CD4-positive, alpha-beta T cell treated with Interleukin-1 beta for 1 hour (primary cell): ENCODE data around the gene TSPEAR.
"Not testable (repeated sequence)": the region's sequence is repeated elsewhere in the genome, so short reads cannot be mapped to it uniquely, and the experiment has no call there.

Experiments used
- DNase-seq, 2 donors: peaks; one replicate each; pipeline ENCODE4 v3.0.0-alpha.2; 2020 to 2022

The TSPEAR gene

DNA sequence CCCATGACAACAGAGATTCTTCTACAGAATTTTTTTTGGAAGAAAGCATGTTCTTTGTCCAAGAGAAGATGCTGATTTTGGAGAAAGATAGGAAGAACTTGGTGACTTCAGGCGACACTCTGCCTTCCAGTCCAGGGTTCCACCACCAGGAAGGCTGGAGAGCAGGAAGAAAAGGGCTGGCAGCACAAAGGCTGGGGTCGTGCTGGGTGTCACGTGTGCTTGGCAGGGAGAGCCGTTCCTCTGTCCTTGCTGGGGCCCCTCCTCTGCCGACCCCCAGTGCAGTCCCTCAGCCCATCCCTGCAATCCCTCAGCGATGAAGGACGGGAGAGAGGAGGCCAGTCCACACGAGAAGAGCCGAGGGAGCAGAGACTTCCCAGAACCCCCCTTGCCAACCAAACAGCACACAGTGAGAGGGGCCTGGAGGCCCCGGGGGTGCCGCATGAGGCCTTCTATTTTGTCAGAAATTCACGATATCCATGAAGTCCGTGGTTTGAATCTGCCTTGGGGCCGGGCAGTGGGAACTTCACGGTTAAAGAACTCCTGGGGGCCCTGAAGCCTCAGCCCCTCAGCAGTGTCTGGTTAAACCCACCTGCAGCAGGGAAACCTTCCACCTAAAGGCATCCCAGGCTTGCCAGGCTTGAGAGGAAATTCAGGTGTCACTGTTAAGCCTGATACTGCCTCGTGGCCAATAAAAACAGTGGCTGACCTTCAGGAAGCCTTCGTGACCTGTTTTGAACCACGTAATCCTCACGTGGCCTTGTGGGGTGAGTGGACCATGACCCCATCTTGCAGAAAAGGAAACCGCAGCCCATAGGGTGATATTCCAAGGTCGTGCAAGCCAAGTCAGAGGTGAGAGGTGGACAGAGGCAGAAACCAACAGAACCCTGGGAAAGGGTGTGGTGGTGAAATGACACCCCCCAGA is 11.0 kb downstream of the TSPEAR start:
- DNase-seq, result no peak

DNA sequence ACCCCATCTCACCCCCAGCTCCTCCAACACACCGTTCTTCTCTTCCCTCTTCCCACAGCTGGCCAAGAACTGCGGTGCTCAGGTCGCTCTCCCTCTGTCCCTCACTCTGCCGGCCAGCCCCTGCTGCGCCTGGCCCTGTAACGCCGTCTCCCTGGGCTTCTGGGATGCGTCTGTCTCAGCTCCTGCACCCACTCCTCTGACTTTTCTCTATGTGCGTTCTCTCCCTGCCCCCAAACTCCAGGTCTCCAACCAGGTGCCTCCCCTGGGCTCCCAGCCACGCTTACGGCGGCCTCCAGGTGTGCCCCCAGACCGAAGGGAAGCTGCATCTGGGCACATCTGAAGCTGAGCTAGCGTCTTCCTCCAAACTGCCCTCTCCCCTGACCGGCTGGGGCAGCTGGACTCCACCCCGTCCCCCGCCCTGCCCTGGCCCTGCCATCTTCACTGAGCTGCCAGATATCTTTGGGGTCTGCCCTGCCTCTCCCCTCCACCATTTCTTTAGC is 11.8 kb downstream of the TSPEAR start:
- no peak for DNase-seq

DNA sequence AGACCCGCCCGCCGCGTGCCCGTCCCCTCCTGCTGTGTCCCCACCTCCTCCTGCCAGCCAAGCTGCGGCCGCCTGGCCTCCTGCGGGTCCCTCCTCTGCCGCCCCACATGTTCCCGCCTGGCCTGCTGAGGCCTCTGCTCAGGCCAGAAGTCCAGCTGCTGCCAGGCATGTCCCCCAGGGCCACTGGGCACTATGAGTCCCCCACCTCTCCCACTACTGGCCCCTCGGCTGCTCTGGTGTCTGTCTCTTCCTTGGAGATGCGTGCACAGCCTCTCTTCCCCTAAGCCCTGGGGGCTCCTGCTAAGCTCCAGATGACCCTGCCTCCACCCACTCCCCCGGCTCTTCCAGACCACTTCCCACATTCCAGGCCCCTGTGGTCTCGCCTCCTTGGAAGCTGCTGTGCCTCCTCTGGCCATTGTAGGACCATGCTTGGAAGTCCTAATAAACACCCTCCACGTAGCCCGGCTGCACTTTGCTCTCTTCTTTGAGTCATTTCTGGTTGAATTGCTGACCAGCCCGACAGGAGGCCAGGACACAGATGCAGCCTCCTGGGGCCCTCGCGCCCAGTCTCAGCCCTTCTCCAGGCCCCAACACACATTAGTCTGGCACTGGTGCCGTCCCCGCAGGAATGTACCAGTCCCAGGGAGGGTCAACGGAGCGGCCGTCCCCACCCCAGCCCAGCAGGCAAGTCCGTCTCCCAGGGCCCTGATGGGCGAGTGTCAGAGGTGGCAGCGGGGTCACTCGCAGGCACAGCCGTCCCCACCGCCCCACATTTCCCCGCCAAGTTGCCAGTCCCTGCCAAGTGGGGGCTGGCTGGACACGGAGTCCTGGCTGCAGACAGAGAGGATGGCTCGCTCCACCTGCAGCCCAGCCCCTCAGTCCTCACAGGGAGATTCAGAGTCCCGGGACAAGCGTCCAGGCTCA is 13.3 kb downstream of the TSPEAR start:
- no peak for DNase-seq

DNA sequence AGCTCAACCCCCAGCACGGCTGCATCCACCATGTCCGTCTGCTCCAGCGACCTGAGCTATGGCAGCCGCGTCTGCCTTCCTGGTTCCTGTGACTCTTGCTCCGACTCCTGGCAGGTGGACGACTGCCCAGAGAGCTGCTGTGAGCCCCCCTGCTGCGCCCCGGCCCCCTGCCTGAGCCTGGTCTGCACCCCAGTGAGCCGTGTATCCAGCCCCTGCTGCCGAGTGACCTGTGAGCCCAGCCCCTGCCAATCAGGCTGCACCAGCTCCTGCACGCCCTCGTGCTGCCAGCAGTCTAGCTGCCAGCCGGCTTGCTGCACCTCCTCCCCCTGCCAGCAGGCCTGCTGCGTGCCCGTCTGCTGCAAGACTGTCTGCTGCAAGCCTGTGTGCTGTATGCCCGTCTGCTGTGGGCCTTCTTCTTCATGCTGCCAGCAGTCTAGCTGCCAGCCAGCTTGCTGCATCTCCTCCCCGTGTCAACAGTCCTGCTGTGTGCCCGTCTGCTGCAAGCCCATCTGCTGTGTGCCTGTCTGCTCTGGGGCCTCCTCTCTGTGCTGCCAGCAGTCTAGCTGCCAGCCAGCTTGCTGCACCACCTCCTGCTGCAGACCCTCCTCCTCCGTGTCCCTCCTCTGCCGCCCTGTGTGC is 14.1 kb downstream of the TSPEAR start, which contains the start of gene KRTAP10-12:
KRTAP10-12 (plus strand) TSS at position 1 of the 639 bp plus-strand sequence; CDS start at position 31, 30 bp downstream.
- not testable (repeated sequence) for DNase-seq

DNA sequence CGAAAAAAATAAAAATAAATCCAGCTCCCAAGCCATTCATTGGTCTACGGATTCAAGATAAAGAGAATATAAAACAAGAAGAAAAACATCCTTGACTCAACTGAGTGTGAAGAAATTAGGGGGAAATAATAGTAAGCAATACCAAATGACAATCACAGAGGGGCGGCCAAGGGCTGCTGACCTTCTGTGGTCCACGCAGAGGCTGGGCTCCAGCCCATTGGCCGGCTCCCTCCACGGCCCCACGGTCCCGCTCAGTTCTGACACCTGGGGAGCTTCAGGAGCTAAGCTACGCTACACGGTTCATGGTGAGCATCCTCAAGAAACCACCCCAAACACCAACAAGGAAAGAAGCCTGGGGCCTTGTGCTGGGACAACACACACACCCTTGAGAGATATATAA is 14.8 kb downstream of the TSPEAR start:
- DNase-seq, result no peak

DNA sequence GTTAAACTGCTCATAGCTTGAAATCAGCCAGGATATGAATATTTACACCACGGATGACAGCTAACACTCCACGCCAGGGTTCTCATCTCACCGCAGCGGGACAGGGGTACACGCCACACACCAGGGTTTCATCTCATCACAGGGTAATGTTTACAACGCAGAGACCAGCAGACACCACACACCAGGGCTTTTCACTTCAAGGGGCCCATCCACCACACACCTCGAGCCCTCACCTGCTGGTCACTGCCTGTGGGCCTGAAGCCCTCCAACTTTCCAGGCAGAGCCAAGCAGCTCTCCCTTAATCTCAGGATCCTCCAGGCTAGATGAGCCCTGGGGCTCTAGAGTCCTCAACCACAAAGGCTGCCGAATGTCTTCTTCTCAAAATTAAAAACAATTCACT is 15.7 kb downstream of the TSPEAR start:
- DNase-seq, result no peak

DNA sequence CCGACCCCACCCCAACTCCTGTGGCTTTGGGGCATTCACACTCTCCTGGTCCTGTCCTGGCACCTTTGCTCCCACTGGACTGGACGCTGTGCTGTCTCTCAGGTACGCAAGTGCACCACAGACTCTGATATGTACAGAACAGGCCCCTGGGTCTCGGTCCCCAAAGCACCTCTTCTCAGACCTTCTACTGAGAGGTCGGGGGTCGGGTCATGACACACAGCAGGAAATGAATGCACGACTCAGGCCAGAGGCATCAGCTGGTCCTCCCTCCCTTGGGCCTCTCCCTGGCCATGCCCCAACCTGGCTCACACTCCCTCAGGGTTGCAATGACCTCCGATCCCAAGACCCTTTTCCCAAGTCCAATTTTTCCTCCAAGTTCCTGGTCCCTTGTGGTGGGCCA is 16.2 kb downstream of the TSPEAR start:
- no peak for DNase-seq

DNA sequence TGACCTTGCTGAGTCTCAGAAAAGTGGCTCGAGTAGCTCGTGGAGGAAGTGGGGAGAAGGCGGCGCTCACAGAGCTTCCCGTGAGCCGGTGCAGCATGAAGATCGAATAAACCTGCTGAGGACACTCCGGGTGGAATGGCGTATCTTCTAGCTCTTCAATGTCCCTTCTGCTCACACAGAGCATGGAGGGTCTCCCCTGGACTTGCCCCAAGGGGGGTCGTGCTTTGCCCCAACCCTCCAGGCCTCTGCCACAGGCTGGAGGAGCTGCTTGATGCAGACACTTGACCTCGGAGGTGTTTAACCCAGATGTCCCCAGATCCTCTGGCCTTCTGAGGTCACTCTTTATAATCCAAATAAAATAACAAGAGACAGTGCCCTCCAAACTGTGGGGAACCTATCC is 16.6 kb downstream of the TSPEAR start:
- DNase-seq, result no peak

DNA sequence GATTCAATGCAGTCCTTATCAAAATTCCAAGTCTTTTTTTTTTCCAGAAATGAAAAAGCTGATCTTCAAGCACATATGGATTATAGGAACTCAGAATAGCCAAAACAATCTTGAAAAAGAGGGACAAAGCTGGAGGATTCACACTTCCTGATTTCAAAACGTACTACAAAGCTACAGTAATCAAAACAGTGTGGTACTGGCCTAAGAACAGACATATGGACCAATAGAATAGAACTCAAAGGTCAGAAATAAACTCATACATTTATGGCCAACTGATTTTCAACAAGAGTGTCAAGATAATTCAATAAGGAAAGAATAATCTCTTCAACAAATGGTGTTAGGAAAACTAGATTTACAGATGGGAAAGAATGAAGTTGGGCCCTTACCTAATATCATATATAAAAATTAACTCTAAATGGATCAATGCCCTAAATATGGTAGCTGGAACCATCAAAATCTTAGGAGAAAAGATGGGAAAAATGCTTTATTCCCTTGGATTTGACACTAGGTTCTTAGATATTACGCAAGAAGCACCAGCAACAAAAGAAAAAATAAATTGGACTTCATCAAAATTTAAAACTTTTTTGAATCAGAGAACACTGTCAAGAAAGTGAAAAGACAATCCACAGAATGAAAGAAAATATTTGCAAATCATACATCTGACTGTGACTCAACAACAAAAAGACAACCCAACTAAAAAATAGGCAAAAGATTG is 18.4 kb downstream of the TSPEAR start:
- DNase-seq, result no peak

DNA sequence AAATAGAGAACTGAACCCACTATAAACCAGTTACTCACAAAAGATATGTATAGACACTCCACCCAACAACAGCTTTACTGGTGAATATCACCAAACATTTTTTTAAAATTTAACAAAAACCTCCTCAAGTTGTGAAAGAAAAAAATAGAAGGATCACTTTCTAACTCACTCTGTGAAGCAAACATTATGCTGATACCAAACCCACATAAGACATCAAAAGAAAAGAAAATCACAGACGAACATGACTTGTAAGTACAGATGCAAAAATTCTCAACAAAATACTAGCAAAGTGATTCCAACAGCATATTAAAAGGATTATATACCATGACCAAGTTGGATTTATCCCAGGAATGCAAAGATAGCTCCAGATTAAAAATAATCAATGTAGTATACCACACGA is 19.7 kb downstream of the TSPEAR start:
- DNase-seq, result no peak

DNA sequence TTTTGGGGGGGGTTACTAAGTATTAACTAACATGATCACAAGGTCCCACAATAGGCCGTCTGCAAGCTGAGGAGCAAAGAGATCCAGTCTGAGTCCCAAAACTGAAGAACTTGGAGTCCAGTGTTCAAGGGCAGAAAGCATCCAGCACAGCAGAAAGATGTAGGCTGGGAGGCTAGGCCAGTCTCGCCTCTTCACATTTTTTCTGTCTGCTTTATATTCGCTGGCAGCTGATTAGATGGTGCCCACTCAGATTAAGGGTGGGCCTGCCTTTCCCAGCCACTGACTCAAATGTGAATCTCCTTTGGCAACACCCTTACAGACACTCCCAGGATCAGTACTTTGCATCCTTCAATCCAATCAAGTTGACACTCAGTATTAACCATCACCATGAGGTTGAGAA is 21.6 kb downstream of the TSPEAR start:
- not testable (repeated sequence) for DNase-seq

DNA sequence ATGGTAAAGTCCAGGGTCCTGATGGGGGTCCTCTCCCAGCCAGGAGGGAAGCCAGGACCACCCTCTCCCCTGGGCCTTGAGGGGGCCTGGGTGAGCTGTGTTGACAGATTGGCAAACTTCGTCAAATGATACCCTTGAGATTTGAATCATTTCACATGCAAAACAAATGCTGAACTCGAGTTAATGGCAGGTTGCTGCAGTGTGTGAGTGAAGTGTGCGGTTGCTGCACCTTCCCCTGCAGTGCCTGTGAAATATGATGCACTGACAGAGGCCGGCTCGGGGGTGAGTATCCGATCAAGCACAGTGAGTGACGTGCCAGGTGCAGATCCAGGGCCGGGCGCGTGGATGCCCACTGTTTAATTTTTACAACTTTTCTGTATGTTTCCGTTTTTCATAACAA is 23.7 kb downstream of the TSPEAR start:
- no peak for DNase-seq

DNA sequence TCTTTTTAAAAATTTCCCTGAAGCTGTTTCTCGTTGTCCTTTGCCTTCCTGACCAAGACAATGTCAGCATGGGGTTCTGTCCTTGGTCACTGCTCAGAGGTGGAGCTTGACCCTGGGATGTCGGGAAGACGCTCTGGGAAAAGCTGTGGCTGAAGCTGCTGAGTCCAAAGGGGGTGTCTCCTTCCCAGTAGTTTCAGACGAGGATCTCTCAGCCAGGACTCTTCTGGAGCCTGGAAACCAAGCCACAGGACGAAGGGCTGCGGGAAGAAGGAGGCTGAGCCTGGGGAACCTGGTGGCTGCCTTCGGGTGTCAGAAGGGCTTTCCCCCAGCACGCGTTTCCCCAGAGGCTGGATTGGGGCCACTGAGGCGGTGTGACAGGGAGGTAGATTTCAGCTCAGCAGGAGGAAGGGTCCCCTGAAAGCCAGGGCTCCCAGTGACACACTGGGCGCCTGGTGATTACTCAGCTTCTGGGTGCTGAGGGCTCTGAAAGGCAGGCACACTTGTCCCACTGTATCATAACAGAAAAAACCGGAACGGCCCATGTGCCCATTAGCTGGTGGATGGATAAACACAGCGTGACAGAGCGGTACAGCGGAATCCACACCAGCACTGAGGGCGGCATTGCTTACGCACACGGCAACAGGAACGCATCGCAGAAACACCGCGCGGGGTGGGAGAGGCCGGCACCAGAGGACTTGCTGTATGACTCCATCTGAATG is 24.4 kb downstream of the TSPEAR start:
- no peak for DNase-seq

DNA sequence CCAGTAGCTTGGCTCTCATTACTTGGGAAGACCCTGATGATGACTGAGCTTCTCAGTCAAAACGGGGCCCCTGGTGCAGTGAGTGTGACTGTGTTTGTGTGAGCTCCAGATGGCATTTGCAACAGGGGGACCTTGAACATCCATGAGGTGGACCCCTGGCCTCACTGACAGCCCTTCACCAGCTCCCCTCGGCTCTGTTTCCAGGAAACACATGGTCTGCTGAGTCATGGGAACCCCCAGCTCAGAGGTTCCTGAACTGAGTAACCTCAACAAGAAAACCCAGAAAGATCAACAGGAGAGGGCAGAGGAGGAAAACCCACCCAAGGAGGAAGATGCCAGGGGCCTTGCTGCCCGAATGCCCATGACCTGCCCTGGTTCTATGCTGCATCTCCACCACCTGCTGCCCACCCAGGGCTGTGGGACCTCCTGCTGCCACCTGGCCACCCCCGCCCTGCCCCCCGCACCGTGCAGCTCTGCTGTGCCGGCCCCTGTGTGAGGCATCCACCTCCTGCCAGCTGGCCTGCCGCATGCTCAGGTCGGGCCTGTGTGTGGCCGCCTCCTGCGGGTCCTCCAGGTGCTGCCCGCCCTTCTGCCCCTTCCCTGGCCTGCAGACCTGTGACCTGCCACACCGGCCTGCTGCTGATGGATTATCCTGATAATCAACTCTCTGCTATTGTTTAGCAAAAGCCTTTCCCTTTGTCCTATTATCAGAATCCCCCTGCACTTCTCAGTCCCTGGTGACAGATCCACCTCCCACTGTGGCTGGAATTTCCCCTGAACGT is 25.2 kb downstream of the TSPEAR start:
- no peak for DNase-seq

DNA sequence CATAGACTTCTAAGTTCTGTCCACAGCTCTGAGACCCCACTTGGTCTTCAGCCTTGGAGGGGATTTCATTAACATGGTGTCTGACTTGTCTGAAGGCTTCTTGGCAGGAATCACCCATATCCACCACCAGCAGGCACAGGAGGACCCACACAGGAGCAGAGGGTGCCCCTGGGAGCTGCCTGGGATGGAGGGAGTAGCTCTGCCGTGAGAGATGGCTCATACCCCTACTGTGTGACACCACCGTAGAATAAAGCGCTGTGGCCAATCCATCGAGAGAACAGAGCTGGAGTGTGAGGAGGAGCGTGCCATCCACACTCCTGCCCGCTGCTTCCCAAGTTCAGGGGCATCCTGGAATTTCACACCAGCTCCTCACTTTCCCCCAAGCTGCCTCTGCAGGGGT is 26.3 kb downstream of the TSPEAR start:
- DNase-seq, result not testable (repeated sequence)

DNA sequence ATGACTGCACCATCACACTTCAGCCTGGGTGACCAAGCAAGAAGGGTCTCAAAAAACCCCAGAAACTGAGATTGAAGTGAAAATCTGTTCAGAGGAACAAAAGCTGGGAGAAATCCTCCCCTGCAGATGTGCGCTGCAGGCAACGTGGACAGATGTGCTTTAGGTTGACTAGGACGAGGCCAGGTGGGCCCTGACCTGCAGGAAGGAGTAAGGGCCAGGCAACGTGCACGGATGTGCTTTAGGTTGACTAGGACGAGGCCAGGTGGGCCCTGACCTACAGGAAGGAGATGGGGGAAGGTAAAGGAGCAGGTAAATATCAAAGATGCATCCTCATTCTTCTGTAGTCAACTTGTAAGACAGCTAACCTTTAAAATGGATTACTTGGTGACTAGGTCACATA is 26.9 kb downstream of the TSPEAR start:
- no peak for DNase-seq

DNA sequence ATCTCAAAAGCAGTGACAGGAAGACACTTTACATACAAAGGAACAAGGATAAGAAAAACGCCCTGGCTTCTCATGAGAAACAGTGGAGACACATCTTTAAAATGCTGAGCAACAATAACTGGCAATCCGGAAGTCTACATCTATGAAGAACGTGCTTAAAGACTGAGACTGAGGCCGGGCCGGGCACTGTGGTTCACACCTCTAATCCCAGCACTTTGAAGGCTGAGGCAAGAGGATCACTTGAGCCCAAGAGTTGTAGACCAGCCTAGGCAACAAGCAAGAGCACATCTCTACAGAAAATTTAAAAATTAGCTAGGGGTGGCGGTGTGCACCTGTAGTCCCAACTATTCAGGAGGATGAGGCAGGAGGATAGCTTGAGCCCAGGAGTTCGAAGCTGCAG is 27.3 kb downstream of the TSPEAR start:
- no peak for DNase-seq

DNA sequence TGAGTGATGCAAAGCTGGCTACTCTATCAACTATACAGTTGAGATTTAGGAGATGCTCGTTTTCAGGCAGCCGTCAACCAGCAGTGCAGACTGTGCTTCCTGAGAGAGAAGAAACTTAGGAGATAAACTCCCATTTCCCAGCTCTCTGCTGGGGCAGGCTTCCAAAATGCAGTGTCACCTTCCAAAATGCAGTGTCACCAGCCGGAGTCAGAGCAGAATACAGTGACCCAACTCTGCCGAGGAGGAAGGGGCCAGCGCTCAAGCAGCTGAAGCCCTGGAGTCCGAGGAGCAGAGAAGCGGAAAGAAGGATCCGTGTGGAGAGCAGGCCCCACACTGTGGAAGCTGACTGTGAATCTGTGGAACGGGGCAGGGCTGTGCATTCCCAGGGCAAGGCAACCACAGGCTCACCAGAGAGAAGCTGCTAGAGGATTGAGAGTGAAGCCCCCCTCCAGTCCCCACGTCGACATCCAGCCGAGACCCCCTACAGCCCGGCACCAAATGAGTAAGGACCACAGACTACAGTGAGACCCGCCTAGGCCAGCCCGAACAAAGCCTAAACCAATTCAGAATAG is 28.7 kb downstream of the TSPEAR start:
- no peak for DNase-seq

DNA sequence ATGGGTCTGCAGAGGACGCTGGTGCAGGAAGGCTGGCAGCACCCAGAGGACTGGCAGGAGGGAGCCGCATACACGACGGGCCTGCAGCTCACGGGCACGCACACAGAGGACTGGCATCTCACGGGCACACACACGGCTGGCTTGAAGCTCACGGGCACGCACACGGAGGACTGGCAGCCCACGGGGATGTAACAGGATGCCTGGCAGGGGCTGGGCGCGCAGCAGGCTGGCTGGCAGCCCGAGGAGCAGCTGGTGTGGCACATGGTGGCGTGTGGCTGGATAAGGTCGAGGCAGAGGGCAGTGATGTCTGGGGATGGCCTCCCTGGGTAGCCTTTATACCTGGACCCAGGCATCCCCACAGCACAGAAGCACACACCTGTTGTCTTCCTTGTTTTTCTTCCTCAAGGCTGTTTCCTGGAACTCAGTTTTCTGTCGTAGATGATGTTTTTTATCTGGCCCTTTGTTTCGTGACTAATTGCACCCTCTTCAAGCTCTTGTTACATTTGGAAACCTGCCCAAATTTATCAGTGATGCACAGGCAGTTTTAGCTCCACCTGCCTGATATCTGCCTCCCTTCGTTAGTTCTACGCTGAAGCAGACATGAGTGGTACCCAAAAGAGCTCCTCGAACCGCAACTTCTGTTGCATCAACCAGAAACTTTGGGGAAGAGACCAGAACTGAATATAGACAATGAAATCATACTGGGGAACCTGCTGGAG is 29.4 kb downstream of the TSPEAR start, which contains the start of gene KRTAP12-1:
KRTAP12-1 (minus strand) TSS at position 303 of the 719 bp plus-strand sequence; CDS start at position 263, 40 bp downstream.
- no peak for DNase-seq
